HL-60/S4 (cell line): Measurements from ENCODE around the gene HTR2B.
"Not testable (repeated sequence)": the region's sequence is repeated elsewhere in the genome, so short reads cannot be mapped to it uniquely, and the experiment has no call there.

ENCODE experiments used
- in situ Hi-C: fragments of 300-500 bp; cut with MboI; formaldehyde crosslinking; loops from 2 replicates; pipeline ENCODE4 v1.14.3; 2022; ENCODE audit warnings: low sequenced_read_pairs

The HTR2B gene

DNA sequence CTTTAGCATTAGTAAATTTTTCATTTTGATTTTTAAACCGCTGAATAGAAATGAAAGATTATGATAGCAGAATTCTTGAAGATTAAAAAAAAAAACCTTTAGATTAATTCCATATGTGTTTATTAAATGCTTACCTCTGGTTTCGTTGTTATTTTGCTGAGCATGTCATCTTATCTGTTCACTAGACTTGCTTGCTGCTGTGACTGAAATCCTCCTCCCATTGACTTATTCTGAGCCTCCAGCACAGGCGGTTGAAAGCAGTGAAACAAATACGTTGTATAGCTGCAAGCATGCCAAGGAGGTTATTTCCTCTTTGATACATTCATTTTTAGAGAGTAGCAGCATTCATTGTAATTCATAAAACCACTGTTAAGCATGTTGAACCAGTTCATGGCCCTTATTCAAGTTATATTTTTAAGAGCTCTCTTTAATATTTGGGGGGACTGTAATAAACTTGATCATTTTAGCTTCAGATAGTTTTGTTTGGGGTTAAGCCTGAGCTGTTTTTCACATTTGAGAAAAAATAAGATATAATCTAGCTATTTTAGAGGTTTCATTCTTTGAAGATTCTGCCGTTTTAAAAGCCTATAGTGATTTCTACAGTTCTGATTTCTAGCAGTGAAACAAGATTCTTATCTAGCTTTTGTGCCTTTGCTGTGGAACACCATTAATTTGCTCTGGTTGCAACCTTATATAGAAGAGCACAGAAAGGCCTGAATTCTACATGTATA lies at the start of gene HTR2B:
Gene HTR2B (minus strand): TSS at position 205 of the 731 bp plus-strand sequence. CDS start 1,278 bp downstream, outside the sequence.
- in situ Hi-C loops = no loop called here

DNA sequence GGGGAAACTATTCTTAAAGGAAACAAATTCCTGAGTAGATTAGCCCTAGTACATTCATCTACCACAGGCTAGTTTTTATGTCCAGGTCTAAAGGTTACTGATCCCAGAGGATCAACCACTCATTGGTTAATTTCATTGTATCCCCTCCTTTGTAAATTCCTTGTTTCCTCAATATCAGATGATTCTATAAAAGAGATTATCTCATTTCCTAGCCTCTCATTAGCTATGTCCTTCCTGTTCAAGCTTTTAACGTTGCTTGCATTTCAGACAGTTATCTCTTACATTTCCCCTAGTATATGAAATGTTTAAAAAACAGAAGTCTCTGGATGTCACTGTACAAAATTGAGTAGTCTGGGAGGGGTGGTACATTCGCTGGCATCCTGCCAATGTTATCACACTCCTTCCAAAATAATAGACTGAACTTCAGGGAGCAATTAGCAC lies 49.4 kb upstream of the HTR2B start:
- in situ Hi-C loops = no loop called here

DNA sequence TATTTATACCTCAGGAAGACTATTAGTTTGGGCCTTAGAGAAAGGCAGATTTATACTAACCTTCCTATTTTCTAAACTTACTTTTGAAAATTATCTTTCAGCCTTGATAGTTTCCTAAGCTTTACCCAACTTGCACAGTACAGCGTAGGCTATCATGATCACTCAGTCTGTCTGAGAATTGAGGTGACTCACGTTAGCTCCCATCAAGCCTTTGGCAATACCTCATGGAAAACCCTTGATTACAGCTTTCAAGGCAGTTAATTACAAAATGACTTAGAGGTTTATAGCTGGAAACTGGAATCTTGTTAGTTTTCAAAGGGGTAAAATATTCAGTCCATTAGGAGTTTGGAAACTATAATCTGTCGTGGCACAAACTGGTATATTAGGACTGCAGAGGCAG lies 47.2 kb upstream of the HTR2B start:
- in situ Hi-C loops = no loop called here

DNA sequence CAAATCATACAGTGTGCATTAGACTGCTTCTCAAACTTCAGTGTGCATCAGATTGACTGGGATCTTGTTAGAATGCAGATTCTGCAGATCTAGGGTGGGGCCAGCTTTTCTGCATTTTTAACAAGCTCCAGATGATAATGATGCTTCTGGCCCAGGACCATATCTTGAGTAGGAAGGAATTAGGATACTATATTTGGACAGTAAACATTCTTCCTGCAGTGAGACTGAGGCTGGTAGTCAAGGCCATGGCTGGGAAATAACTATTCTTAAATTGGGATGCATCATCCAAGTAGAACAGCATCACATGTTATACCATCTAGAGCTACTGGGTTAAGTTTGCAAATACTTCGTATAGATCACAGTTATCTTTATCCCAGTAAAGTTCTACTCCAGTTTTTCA lies 45.2 kb upstream of the HTR2B start:
- in situ Hi-C loops = no loop called here

DNA sequence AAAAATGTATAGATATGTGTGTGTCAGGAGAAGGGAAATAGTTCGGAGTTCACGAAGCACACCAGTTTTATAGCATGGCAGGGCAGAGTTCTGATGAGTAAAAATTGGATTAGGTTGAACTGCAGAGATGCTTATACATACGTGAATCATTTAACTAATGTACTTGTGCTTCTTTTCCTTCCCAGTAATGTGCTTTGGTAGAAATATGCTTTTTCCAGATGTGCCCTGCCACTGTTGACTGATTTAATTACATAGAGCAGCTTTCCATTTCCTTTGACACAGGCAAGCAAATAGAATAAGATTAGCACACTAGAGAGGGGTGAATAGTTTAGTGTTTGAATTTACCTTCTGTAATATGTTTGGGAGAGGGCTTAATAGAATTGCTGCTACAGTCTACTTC lies 44.6 kb upstream of the HTR2B start:
- in situ Hi-C loops = no loop called here

DNA sequence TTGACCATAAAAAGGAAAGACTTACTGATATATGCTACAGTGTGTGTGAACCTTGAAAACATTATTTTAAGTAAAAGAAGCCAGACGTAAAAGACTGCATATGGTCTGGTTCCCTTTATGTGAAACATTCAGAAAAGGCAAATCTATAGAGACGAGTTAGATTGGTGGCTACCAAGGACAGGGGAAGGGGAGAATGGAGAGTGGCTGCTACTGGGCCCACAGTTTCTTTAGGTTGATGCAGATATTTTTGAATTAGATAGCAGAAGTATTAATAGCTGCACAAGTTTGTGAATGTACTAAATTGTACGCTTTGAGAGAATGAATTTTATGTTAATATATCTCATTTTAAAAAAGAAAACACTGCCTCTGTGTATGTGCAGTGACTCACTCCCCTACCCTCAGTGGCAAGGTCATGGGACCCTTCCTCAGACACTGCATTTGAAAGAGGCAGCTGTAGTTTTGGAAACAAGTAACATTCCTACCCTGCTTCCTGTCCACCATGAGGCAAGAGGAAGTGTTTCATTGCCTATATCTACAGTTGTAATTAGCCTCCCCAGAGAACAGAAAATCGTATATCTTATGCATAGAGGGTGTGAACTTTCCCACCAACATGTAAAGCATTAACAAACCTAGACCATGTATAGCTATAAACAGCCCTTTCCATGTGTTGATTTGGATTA lies 43.8 kb upstream of the HTR2B start:
- in situ Hi-C loops = no loop called here

DNA sequence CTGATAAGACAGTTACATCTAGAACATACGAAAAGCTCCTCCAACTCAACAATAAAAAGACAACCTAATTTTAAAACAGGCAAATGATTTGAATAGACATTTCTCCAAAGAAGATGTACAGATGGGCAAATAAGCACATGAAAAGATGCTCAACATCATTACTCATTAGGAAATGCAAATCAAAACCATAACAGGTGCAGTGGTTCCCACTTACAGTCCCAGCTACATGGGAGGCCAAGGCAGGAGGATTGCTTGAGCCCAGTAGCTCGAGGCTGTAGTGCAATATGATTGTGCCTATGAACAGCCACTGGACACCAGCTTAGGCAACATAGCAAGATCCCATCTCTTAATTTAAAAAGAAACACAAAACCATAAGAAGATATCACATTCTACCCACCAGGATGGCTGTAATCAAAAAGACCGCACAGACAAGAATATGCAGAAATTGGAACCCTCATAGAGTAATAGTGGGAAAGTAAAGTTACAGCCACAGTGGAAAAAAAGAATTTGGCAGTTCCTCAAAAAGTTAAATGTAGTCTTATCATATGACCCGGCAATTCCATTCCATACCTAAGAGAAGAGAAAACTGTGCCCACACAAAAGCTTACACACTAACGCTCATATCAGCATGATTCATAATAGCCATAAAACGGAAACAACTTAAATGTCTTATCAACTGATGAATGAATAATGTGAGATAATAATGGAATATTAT lies 43.1 kb upstream of the HTR2B start:
- in situ Hi-C loops = no loop called here

DNA sequence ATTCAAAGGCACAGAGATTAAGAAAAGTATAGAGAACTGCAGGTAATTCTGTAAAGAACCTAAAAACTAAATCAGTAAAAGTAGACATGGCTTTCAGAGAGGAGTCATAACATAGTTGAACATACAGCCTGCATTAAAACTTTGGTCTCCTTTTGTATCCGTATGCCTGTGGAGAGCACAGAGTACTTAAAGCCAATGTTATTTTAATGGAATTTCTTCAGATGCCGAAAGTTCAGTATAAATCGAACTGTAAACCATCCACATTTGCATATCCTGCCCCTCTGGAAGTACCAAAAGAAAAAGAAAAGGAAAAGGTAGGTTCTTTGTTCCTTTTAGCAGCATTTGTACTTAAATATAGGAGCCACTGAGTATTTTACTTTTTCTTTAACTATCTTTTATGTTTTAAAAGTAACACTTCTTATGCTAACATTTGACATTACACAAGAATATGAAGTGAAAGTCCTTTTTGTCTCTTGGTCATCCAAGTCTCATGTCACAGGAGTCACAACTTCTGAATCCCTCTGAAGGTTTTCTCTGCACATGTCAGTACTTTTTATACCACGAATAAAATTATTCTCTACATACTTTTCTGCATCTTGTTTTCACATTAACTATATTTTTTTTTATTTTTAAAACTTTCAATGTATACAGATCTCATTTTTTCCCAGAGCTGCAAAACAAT lies 38.7 kb upstream of the HTR2B start:
- in situ Hi-C loops = no loop called here

DNA sequence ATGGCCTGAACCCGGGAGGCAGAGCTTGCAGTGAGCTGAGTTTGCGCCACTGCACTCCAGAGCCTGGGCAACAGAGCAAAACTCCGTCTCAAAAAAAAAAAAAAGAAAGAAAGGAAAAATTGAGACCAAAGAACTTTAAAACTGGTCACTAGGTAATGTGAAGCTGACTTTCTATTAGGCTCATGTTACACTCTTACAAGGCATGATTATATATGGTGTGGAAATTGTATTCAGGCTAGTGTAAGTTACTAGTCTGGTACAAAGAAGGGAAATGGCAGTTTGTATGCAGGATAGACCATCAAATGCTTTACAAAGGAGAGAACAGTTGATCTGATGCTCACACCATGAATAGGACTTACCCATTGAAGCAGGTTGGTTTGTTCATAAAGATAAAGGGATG lies 38.2 kb upstream of the HTR2B start:
- in situ Hi-C loops = no loop called here

DNA sequence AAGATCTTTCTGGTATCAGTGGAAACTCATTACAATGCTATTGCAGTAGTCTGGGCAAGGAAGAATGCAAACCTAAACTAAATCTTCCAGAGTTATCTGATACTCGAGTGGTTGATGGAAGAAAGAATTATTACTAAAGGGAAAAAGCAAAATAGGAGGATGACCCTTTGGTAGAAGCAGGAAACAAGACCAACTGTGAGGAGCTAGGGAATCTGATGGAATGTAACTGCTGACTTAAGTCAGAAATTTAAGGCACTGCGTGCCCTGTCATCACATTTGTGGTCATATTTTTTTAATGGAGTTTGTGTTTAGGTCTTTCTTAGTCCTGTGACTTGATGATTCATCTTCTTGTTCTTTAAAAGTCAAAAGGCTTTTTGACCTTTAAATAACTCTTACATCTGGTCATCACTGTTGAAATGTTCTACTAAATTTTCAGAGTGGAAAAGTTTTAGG lies 37.1 kb upstream of the HTR2B start:
- in situ Hi-C loops = no loop called here

DNA sequence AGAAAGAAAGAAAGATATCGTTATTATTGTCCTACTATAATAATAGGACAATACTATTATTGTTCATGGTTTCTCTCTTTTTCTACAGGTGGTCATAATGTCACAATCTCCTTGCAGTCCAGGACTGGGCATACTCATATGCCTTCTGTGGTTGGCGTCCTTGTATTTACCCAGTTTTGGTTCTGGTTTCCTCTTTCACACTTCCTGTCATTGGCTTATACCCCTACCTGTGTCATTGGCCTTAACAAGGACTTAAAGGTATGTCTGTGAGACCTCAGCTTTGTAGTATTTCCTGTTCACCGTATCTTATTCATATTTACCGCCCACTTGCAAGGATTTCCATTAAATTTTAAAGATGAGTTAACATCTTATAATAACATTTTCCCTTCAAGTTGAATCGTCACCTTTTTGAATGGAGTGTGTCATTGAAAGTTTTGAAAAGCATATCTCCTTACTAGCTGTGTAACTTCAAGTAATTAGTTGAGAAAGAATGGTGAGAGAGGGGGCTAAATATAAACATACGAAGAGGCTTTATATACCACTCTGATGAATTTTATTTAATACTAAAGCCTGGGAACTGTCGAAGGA lies 36.5 kb upstream of the HTR2B start:
- in situ Hi-C loops = no loop called here

DNA sequence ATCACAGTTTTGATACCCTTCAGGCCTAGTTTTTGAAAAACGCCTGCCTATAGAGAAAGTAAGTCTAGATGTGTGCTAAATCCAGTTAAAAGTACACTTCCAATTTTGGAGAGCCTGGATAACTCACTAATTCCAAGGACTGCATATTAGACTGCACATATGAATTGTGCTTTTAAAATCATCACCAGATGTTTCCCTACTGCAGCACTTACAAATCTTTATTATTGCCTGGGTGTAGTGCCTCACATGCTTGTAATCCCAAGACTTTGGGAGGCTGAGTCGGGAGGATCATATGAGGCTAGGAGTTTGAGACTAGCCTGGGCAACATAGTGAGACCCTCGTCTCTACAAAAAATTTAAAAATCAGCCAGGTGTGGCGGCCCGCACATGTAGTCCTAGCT lies 35.9 kb upstream of the HTR2B start:
- in situ Hi-C loops = no loop called here

DNA sequence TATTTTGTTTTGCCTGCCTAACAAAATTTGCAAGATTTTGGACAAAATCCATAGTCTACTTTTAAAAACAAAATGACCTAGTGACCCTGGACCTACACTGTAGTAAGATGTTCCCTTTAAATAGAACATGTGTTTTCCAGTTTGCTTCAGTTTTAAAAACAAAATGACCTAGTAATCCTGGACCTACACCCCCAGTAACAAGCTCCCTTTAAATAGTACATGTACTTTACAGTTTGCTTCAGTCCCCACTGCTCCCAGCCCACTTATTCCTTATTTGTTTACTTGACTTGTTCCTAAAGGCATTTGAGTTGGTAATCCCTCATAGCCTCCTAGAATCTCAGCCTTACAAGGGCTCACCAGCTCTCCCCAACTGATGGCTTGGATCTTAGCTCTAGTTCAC lies 34.5 kb upstream of the HTR2B start:
- in situ Hi-C loops = no loop called here

DNA sequence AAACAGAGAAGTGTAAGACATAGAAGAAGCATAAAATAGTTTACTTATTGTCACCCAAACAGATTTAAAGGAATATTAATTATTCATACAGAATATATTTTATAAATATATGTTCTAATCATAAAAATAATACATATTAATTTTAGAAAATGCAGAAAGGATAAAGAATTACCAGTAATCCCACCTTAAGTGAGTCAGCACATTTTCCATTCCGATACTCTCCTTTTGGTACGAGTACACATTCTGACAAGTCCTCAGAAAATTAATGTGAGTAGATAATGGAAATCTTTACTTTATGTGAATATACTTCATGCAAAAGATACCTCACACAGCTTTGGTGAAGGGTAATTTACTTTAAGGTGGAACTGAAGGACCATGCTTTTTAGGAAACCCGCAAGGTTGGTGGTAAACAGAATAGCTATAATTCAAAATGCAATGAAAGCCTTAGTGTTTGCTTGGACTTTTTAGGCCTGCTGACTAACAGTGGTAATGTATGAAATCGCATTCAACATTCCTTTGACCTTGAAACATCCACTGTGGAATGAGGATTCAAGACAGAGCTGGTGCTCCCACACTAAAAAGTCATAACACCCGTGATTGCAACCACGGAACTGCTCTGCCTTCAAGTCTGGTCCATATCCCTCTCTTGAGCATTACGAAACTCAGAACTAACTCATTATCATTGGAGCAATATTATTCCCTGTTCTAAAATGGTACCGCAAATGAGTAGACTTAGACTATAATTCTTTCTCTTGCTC lies 28.1 kb upstream of the HTR2B start:
- in situ Hi-C loops = no loop called here

DNA sequence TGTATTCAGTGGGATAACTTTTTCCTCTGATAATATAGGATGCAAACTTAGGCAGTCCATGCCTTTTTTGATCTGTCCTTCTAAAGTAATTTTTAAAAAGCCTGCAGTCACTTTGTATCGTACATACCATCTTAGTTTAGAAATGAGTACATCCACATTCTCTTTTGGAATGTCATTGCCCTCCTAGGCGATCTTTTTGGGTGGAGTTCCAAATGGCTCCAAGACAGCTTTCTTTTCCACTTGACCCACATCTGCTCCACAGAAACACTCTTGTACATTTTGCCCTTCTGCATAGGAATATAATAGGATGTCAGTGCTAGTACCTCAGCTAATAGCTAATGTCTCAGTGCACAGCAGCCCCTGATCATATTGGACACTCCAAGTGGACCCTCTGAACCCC lies 21.8 kb upstream of the HTR2B start:
- in situ Hi-C loops = no loop called here

DNA sequence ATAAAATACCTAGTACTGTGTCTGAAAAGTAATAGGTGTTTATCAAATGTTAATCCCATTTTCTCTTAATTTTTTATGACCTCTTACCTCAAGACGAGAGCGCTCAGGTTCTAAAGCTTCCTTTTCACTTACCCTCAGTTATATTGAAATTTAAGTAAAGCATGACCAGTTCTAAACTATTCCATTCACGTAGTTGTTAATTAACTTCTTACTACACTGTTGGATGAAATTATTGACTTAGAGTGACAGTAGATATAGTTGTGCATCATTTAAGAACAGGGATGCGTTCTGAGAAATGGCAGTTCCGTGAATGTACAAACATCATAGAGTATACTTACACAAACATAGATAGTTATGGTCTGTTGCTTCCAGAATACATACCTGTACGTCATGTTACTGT lies 20.1 kb upstream of the HTR2B start:
- in situ Hi-C loops = no loop called here

DNA sequence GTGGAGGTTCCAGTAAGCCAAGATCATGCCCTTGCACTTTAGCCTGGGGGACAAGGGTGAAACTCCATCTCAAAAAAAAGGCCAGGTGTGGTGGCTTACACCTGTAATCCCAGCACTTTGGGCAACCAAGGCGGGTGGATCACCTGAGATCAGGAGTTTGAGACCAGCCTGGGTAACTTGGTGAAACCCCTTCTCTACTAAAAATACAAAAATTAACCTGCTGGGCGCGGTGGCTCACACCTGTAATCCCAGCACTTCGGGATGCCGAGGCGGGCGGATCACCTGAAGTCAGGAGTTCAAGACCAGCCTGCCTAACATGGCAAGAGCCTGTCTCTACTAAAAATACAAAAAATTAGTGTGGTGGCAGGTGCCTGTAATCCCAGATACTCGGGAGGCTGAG lies 16.0 kb upstream of the HTR2B start:
- in situ Hi-C loops = not testable (repeated sequence)

DNA sequence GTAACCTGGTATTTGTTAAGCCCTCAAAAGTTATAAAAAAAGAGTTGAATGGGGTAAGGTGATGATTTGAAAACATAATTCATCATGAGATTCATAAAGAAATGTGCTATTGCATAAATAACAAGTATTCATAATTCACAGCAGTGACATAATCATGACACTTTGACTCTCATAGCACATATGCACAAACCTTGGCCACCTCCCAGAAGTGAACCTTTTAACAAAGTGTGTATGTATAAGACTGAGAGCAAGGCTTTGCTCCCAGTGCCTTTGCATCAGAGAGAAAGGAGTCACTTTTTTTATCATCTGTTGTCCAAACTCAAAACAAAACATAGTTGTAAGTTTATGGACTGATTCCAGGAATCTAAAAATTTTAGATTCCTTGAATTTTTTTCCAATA lies 15.0 kb upstream of the HTR2B start:
- in situ Hi-C loops = no loop called here

DNA sequence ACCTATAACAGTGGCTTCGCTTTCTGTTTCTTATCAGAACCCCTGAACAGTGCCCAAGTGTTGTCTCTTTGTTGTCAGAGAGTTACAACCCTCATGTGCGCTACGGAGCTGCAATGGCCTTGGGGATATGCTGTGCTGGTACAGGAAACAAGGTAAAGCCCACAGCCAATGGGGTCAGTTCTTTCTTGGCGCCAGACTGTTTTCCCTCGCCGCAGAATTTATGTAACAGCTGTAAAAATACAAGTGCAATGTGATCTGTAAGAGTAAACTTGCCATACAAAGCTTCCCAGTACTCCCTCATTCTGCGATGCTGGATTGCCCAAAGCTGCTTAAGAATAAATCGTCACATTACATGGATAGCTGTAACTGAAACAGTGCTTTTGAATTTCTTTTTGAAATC lies 13.9 kb upstream of the HTR2B start:
- in situ Hi-C loops = no loop called here
